ENCODE results near the gene LAIR1.
"Not testable (repeated sequence)": the region's sequence is repeated elsewhere in the genome, so short reads cannot be mapped to it uniquely, and the experiment has no call there.

The LAIR1 gene

DNA sequence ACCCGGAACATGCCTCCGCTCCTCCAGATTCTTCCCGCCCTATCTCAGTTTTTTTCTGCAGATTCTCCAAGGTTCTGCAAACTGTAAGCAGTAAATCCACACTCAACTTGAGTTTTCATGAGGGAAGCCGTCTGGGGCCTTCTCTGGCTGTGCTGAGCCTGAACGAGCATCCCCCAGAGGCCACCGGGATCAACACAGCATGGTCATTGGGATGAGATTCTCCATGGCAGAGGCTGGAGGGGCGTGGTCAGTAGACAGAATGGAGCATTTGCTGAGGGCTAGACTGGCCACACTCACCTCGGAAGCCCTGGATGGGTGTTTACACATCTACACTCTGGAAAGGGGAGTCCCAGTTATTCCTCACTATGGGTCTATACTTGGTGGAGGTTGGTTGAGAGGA lies 23.4 kb downstream of the LAIR1 start:
- DNase-seq (ENCODE audit: low read depth in 2 of 2): no peak

GRCh38 chr19:54339646-54340358 lies 24.9 kb downstream of the LAIR1 start:
- DNase-seq (ENCODE audit: low read depth in 2 of 2): no peak

- DNase-seq (ENCODE audit: low read depth in 2 of 2): no peak
These were observed 26.2 kb downstream of the LAIR1 start for GRCh38 chr19:54338521-54338920.

GRCh38 chr19:54337858-54338230 lies 26.9 kb downstream of the LAIR1 start:
- DNase-seq (ENCODE audit: low read depth in 2 of 2): no peak

- no peak for DNase-seq (ENCODE audit: low read depth in 2 of 2)
These were observed 27.6 kb downstream of the LAIR1 start for GRCh38 chr19:54336893-54337857.

DNA sequence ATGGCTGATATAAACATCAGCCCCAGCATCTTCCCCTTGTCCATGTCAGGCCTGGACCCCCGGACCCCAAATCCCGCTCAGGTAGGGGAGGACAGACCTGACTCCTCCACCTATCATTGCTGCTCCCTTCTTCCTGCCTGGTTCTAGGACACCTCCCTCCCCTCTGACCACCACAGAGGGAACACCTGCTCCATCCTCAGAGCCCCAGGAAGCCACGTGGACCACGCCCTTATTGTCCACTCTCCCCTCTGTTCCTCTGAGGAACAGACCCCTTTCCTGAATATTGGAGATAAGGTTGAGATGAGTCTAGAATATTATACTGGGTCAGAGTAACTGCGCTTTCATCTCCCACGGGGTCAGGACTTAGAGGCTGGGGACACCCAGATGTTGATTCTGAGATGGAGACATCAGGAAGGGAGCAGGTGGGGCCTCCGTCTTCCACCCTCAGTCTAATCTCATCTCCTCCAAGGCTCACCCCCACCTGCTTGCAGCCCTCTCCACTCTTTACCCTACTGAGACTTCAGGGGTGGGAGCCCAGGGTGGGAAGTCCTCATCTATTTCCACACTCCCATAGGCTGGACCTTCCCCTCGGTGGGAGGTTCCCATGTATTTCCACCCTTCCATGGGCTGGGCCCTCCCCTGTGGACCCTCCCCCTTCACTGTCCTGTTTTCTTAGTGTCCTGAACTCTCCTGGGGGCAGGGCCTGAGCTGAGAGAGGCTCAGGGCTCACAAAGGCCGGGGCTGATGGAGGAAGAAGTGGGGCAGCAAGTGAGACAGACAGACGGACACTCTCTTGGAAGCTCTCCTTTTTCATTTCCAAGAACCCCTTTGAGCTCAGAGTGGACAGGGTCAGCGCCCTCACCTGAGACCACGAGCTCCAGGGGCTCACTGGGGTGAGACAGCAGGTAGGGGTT lies 28.5 kb downstream of the LAIR1 start:
- no peak for DNase-seq (ENCODE audit: low read depth in 2 of 2)

GRCh38 chr19:54335164-54335563 lies 29.6 kb downstream of the LAIR1 start:
- DNase-seq (ENCODE audit: low read depth in 2 of 2): no peak

DNA sequence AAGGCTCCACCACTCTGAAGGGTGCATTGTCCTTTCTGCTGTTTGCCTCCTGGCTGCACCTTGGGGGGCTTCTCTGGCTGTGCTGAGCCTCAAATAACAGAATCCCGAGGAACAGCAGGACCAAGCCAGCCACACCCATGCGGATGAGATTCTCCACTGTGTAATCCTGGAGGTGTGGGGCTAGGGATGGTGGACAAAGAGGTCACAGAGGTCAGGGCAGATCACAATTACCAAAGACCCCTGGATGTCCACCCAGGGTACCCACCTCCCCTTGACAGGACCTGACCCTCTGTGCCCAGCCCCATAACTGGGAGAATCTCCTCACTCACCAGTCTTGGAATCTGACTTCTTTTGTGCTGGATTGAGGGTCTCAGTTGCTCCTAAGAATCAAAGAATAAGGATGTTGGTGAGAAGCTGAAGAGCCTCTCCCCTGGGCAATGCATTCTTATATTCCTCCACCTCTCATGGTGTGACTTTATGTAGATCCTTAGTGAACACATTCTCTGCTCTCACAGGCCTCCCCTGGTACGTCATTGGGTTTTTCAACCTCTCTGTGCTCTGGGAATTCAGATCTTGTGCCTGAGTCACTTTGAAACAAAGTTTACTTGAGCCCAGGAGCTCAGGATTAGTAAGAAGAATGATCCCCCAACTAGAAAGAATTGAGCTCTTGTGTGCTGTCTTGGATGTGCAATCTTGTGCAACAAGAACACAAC lies 31.0 kb downstream of the LAIR1 start:
- no peak for DNase-seq (ENCODE audit: low read depth in 2 of 2)

DNA sequence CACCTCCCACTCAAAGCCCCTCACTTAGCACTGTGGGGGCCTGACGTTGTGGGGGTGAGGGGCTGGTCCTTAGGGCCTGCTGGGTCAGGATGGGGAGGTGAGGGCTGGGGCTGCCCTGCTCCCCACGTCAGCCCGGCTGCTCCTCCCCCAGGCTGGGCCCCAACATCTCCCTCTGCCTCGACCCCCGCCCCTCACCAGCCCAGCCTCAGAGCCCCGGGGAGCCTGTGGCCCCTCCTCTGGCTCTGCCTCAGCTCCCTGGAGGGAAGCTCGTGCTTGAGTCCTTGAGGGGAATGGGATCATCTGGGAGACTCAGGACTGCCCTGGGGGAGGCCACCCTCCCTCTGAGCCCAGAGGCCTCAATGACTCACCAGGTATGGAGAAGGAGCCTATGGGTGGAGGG lies 32.6 kb downstream of the LAIR1 start:
- DNase-seq (ENCODE audit: low read depth in 2 of 2): no peak

DNA sequence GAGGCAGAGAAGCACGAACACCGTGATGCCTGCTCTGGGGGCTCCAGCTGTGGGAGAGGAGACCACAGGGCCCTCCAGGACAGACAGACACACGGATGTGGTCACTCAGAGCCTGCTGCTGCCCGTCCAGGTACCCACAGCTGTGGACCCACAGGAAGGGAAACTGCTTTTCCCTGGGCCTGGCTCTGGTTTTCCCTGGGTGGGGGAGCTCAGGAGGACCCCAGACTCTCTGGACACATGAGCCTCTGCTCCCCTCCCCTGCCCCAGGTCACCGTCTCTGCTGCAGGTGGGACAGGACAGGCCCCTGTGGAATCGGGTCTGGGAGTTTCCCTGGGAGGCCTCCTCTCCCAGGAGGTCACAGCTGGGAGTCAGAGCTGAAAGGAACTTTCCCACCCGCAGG lies 33.1 kb downstream of the LAIR1 start:
- DNase-seq (ENCODE audit: low read depth in 2 of 2): no peak

GRCh38 chr19:54329476-54330165 lies 35.1 kb downstream of the LAIR1 start:
- DNase-seq (ENCODE audit: low read depth in 2 of 2): no peak

- DNase-seq (ENCODE audit: low read depth in 2 of 2): not testable (repeated sequence)
These were observed 36.0 kb downstream of the LAIR1 start for GRCh38 chr19:54328781-54329180.

DNA sequence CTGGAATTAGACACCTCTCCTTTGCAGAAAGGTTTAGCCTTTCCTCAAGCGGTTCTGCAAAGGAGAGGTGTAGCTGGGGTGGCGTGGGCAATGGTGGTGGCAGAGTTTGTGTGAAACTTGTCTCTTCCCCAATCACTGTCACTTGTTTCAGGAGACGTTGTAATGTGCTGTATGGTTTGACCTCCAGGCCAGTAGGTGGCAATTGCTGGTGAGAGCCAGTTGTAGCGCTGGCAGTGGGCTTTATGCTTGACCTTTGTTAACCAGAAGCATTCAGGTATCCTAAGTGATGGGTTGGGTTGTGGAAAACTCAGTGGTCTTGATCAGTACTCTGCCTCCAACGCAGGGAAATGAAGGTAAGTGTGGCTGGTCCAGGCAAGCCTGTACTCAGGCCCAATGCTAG lies 39.1 kb downstream of the LAIR1 start:
- DNase-seq (ENCODE audit: low read depth in 2 of 2): no peak

DNA sequence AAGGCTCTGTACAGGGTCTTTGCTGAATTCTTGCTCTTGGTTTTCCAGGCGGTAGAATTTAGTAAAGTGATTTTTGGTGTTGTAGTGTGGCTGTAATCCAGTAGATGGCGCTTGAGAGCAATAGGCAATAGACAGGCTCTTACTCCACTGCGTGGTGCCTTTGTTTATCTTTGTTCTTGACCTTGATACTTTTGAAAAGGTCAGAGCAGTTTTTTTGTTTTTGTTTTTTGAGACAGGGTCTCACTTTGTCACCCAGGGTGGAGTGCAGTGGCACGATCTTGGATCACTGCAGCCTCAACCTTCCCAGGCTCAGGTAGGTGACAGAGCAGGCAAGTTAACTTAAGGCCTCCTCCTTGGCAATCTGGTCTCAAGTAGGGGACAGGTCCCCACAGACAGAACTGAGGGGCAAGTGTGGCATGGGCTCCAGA lies 39.5 kb downstream of the LAIR1 start:
- DNase-seq (ENCODE audit: low read depth in 2 of 2): peak in 1 of 2 donors; percentile 60

DNA sequence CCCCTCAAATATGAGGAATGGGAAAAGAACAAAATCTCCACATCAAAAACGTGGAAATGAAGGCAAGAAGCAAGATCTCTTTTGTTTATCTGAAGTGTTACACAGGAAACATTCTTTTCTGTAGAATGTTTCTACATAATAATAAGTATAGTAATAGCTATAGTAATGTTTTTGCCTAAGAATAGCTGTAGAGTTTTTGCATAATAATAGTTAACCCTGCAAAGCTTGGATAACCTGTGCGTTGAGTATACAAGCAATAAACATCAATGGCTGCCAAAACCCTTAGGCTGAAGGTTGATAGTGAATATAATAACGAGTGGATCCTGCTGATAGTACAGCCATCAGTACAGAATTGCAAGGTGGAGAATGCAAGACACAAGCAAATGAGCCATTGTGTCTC lies 40.7 kb downstream of the LAIR1 start:
- DNase-seq (ENCODE audit: low read depth in 2 of 2): no peak

GRCh38 chr19:54322934-54323333 lies 41.8 kb downstream of the LAIR1 start:
- DNase-seq (ENCODE audit: low read depth in 2 of 2): not testable (repeated sequence)

GRCh38 chr19:54322295-54322694 lies 42.4 kb downstream of the LAIR1 start:
- not testable (repeated sequence) for DNase-seq (ENCODE audit: low read depth in 2 of 2)

DNA sequence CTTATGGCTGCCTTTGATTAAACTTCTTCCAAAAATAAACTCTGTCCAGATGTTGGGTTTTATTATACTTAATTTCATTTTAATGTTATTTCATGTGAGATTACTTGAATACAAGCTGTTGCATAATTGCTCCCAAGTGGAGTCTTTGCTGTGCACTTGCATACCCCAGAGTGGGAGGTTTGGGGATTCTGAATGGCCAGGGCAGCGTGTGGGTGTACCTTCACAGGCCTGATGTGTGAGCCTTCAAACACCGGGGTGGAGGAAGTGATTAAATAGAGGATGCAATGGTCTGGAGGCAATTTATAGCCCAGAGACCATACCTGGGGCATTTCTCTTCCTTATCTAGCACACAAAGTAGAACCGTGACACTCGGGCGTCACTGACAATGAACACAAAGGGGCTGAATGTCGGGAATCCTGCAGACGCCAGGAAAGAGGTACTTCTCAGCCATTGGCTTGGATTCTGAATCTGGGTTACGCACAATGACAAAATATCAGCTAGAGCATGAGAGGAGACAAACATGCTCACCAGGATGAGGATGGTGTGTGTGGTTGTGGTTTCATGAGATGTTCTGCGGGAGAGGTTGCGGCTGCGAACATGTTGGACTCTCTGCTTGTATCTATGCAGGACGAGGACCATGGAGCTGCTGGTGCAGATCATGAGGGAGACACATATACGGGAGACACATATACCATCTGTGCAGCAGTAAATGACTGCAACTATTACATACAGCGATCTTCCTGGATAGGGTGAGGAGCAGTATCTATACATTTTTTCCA lies 44.6 kb downstream of the LAIR1 start:
- no peak for DNase-seq (ENCODE audit: low read depth in 2 of 2)

GRCh38 chr19:54319049-54319448 lies 45.7 kb downstream of the LAIR1 start:
- no peak for DNase-seq (ENCODE audit: low read depth in 2 of 2)

DNA sequence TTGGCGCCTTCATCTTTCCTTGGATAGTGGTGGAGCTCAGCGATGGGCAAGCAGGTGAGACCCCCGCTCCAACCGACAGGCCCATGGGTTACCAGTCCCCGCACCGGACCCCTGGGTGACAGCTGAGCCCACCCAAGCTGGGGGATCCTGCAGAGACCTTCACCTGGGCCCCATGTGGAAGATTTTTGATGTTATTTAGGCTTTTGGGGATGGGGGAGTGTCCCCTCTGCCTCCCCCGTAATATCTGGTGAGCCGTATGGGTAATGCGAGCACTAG lies 46.8 kb downstream of the LAIR1 start:
- no peak for DNase-seq (ENCODE audit: low read depth in 2 of 2)

Measured in stimulated activated CD4-positive, alpha-beta T cell treated with anti-CD3 and anti-CD28 coated beads, Interleukin-1b, Interleukin-23, amount 100 ng/mL, for 4 hours (primary cell).